Uterus (tissue), 4 donors: ENCODE data around the gene PACRG. TPM values are rescaled to one million over a fixed set of nuclear protein-coding genes. Genes with fewer than 3 reads are reported as not detected.

Experiments used
- DNase-seq, 2 donors: peaks; one replicate each; pipeline ENCODE4 v3.0.0-alpha.2; 2019 to 2020
- H3K27ac ChIP-seq, 2 donors: fragments of 200-600 bp; sonication (generic); 1 replicate in 1 of 2; 2 replicates in 1 of 2; pipeline ENCODE4 v1.5.1; 2016 to 2018
- H3K27me3 ChIP-seq, 2 donors: fragments of 200-600 bp; sonication (generic); one replicate each; pipeline ENCODE4 v1.5.1; 2018 to 2019; ENCODE audit warnings: control low read depth in 1 of 2
- H3K36me3 ChIP-seq, 2 donors: fragments of 200-600 bp; sonication (generic); one replicate each; pipeline ENCODE4 v1.5.1; 2019; ENCODE audit warnings: control low read depth in 1 of 2
- H3K4me1 ChIP-seq, 2 donors: fragments of 200-600 bp; sonication (generic); one replicate each; pipeline ENCODE4 v1.5.1; 2018 to 2019; ENCODE audit warnings: control low read depth in 1 of 2
- H3K4me3 ChIP-seq, 2 donors: fragments of 200-600 bp; sonication (generic); 1 replicate in 1 of 2; 2 replicates in 1 of 2; pipeline ENCODE4 v1.5.1; 2018 to 2019; ENCODE audit warnings: mild to moderate bottlenecking in 1 of 2
- H3K9me3 ChIP-seq, 2 donors: fragments of 200-600 bp; sonication (generic); one replicate each; pipeline ENCODE4 v1.5.1; 2019; ENCODE audit warnings: control low read depth in 1 of 2
- POLR2A ChIP-seq, 2 donors: fragments of 450-650 bp; IDR thresholded peaks; one replicate each; pipeline ENCODE4 v1.6.1; 2016; ENCODE audit warnings: antibody characterized with exemption in 2 of 2, mild to moderate bottlenecking in 1 of 2, moderate library complexity in 1 of 2
- intact Hi-C: fragments of 100-400 bp; cut with DNase I; formaldehyde crosslinking; loops from one replicate; pipeline ENCODE4 v1.15.1; 2023; ENCODE audit warnings: low total_unique reads
- total RNA-seq, 4 donors: library from RNA; depleted of rRNA in 3 of 4; stranded (reverse); fragments of >200 nt in 3 of 4; gene quantifications; one replicate each; pipeline versions ENCODE4 v1.1.0 to v1.2.4, GENCODE V29; 2014 to 2023
- TF ChIP-seq, protein P1 (sequence below), 4 experiments: fragments of 200-600 bp in 2 of 4; fragments of 450-650 bp in 2 of 4; sonication (generic) in 2 of 4; IDR thresholded peaks; one replicate each; pipeline ENCODE4 v1.5.1; 2016 to 2019; ENCODE audit warnings: antibody characterized with exemption in 4 of 4, mild to moderate bottlenecking in 2 of 4, moderate library complexity in 1 of 4
- donor health status: DM: yes; HTN: yes; CAD: no.

PACRG gene
- total RNA-seq, 4 donors from 2014 or later, result 4.6 to 12.3 (median 7.5) TPM

DNA sequence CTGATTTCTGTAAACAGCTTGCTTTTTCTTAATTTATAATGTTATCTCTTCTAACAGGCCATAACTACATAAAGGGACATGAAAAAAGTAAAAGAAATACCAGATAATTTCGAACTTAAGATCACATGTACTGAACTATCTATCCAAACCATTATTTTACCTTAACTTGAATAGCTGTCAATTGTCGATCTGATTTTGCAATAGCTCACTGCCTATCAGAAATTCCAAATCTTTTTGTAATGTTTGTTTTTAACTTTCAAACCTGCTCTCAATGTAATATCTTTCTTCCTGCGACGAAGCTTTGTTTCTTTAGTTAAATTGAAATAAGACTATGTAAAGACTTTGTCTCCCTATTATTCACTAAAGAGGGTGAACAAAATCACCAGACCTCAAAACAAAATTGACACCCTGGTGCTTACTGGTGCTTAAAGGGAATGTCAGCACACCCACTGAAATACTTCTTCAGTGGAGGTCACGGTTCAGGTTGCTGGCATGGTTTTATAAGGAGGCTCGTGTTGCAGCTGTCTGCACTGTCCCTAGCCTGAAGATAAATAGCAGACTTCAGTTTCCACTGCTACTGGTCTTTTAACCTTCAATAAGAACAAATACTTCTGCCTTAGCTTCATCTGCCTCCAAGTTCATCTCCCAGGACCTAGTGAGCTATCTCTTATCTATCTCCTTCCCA is 569.2 kb downstream of the PACRG start:
- H3K4me1 ChIP-seq, result no peaks in the 10 kb centered on the region
- H3K36me3 ChIP-seq, result no peaks in the 10 kb centered on the region
- intact Hi-C loops, result no loop called here
- TF ChIP-seq, protein P1, sequence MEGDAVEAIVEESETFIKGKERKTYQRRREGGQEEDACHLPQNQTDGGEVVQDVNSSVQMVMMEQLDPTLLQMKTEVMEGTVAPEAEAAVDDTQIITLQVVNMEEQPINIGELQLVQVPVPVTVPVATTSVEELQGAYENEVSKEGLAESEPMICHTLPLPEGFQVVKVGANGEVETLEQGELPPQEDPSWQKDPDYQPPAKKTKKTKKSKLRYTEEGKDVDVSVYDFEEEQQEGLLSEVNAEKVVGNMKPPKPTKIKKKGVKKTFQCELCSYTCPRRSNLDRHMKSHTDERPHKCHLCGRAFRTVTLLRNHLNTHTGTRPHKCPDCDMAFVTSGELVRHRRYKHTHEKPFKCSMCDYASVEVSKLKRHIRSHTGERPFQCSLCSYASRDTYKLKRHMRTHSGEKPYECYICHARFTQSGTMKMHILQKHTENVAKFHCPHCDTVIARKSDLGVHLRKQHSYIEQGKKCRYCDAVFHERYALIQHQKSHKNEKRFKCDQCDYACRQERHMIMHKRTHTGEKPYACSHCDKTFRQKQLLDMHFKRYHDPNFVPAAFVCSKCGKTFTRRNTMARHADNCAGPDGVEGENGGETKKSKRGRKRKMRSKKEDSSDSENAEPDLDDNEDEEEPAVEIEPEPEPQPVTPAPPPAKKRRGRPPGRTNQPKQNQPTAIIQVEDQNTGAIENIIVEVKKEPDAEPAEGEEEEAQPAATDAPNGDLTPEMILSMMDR (IDR thresholded peaks at IDR 0.05), result no peak
- TF ChIP-seq POLR2A (IDR thresholded peaks at IDR 0.05), result no peak
- no peaks in the 10 kb centered on the region for H3K9me3 ChIP-seq
- no peak overlapping the region for H3K27ac ChIP-seq
- H3K27me3 ChIP-seq, result no peaks in the 10 kb centered on the region
- DNase-seq, result no peak
- H3K4me3 ChIP-seq, result no peak overlapping the region

DNA sequence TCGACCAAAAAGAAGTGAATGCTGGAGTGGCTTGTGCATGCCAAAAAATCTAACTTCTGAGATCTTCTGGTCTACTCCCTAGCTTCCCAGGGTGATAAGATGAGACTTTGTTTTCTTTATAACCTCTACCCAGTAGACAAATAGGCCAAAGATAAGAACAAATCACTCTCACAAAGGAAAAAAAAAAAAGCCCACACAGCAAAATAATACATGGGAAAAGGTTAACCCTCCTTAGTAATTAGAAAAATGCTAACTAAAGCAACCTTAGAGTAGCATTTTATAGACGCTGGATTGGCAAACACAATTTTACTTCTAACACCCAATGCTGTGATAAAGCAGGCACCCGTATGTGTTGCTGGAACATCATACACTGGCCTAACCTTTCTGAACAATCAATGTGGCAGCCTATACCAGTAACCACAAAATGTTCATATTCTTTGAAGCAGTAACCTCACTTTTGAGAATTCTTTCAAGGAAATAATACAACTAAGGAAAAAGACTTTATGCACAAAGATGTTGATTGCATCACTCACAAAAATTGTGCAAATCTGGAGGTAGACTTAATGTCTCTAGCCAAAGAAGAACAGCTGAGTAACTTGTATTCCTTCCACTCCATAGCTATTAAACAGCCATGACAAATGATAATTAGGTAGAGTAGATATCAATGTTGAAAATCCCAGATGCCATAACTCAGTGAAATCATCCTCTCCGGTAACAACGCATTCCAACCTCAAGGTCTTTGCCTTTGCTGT is 570.5 kb downstream of the PACRG start:
- TF ChIP-seq POLR2A (IDR thresholded peaks at IDR 0.05), result no peak
- TF ChIP-seq, protein P1 (IDR thresholded peaks at IDR 0.05), result no peak
- intact Hi-C loops, result no loop called here
- Histone ChIP-seq H3K27ac (no peak overlapping the region), H3K27me3 (no peaks in the 10 kb centered on the region), H3K9me3 (no peaks in the 10 kb centered on the region), H3K4me1 (no peaks in the 10 kb centered on the region), H3K4me3 (no peak overlapping the region), H3K36me3 (no peaks in the 10 kb centered on the region)
- DNase-seq, result no peak

DNA sequence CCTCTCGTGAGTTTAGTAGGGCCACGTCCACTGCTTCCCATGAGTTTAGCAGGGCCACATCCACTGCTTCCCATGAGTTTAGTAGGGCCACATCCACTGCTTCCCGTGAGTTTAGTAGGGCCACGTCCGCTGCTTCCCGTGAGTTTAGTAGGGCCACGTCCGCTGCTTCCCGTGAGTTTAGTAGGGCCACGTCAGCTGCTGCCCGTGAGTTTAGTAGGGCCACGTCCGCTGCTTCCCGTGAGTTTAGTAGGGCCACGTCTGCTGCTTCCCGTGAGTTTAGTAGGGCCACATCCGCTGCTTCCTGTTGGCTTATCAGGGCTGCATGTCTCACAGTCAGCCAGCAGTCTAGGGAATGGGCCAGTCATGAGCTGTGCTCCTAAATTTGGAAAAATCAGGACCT is 573.1 kb downstream of the PACRG start:
- intact Hi-C loops, result no loop called here
- no peaks in the 10 kb centered on the region for H3K36me3 ChIP-seq
- H3K4me1 ChIP-seq, result no peaks in the 10 kb centered on the region
- no peak overlapping the region for H3K4me3 ChIP-seq
- no peaks in the 10 kb centered on the region for H3K9me3 ChIP-seq
- no peak overlapping the region for H3K27ac ChIP-seq
- H3K27me3 ChIP-seq, result no peaks in the 10 kb centered on the region
- TF ChIP-seq, protein P1 (IDR thresholded peaks at IDR 0.05), result no peak
- no peak for TF ChIP-seq POLR2A (IDR thresholded peaks at IDR 0.05)
- DNase-seq, result no peak

DNA sequence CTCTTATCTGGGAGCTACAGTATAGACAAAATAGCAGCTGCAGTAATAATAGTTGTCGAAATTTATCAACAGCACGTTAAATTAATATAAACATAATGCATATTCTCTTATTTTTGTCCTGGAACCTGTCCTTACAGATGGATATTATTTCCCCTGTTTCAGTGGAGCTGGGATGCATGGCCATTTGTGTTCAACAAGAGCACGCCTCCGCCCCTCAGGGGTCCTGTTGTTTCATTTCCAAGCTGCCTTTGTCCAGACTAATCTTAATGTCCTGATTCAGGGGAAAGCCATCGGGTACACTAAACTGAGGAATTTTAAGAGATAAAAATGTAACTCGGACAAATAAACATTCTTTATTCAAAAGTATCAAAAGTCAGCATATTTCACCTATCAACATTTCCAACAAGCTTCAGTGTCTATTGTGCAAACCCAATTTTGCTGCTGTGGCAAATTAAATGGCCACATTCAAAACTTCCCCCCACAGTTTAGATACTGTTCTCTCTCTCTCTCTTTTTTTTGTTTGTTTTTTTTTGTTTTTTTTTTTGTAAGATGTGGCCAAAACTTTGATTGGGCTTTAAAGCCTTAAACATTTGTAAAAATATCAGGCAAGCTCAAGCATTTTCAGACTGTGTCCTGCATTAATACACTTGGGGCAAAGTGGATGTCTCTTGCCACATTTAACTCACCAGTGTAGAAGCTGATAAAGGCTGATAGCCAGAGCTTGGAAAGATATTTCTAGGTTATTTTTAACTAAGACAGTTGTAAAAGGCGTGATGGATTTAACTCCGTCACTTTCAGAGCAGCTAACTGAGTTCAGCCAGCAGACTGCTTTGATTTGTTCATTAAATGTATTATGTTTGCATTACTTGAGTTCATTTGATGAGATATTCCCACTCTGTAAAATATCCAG is 574.2 kb downstream of the PACRG start:
- H3K9me3 ChIP-seq, result no peaks in the 10 kb centered on the region
- H3K4me1 ChIP-seq, result no peaks in the 10 kb centered on the region
- intact Hi-C loops, result no loop called here
- TF ChIP-seq, protein P1 (IDR thresholded peaks at IDR 0.05), result no peak
- TF ChIP-seq POLR2A (IDR thresholded peaks at IDR 0.05), result no peak
- no peaks in the 10 kb centered on the region for H3K27me3 ChIP-seq
- DNase-seq, result no peak
- no peaks in the 10 kb centered on the region for H3K36me3 ChIP-seq
- no peak overlapping the region for H3K27ac ChIP-seq
- no peak overlapping the region for H3K4me3 ChIP-seq
